Pancreas (tissue), 10 donors: ENCODE measurements around the gene RSPH1. TPM values are rescaled to one million over a fixed set of nuclear protein-coding genes. Genes with fewer than 3 reads are reported as not detected.

Experiments used
- ATAC-seq, 4 donors: fragments of 200-7000 bp; cut with Tn5 transposase; one replicate each; pipeline versions ENCODE4 v1.8.0 to v1.9.1; 2020; ENCODE audit warnings: mild to moderate bottlenecking in 4 of 4, moderate library complexity in 4 of 4
- DNase-seq, 6 donors: peaks; one replicate each; pipeline ENCODE4 v3.0.0-alpha.2; 2020
- FAIRE-seq: peaks from 2 replicates; lab custom pipeline; 2012; peaks lifted over from hg19 to GRCh38; lab: Jason Lieb, UNC
- H3K27ac ChIP-seq, 4 donors: fragments of 200-600 bp; sonication (generic); 1 replicate in 3 of 4; 2 replicates in 1 of 4; pipeline versions ENCODE4 v1.5.0 to v1.8.0; 2020
- H3K27me3 ChIP-seq, 4 donors: fragments of 200-600 bp; one replicate each; pipeline ENCODE4 v1.8.0; 2021
- H3K36me3 ChIP-seq, 3 donors: fragments of 200-600 bp; sonication (generic) in 1 of 3; one replicate each; pipeline versions ENCODE4 v1.5.0 to v1.8.0; 2020 to 2021
- H3K4me1 ChIP-seq, 3 donors: fragments of 200-600 bp; one replicate each; pipeline ENCODE4 v1.8.0; 2021
- H3K4me3 ChIP-seq, 4 donors: fragments of 200-600 bp; sonication (generic) in 2 of 4; one replicate each; pipeline versions ENCODE4 v1.5.0 to v1.8.0; 2020 to 2021
- H3K9me3 ChIP-seq, 4 donors: fragments of 200-600 bp; one replicate each; pipeline ENCODE4 v1.8.0; 2021
- WGBS, 2 donors: extraction: QIAGEN DNeasy Blood & Tissue Kit; methylation state at CpG; one replicate each; pipeline ENCODE4 v1.1.7; 2013; 5-methylcytosine and 5-hydroxymethylcytosine counted together
- intact Hi-C, 3 donors: fragments of 100-400 bp; cut with DNase I; formaldehyde crosslinking; loops; one replicate each; pipeline versions ENCODE4 v1.11.1 to v1.14.2; 2022
- polyA plus RNA-seq, 2 donors: library from polyadenylated mRNA; stranded (reverse); fragments of 200-250 nt; gene quantifications; one replicate each; pipeline ENCODE4 v1.2.3, GENCODE V29; 2013
- total RNA-seq, 6 donors: library from RNA; stranded (reverse); fragmentation: NEBNext Ultra II Directional in 4 of 6; extraction: Animal tissue kit (Norgen Biotek cat#: 25700) in 4 of 6; gene quantifications; one replicate each; pipeline versions ENCODE4 v1.2.1 to v1.2.4, GENCODE V29; 2021 to 2023
- TF ChIP-seq, protein P1 (sequence below), 4 donors: fragments of 200-600 bp; sonication (generic) in 3 of 4; IDR thresholded peaks; one replicate each; pipeline versions ENCODE4 v1.5.0 to v1.8.0; 2021; ENCODE audit warnings: antibody characterized with exemption in 4 of 4
- donor health status: healthy with polysubstance abuse.
- donor health status: DM: no; HTN: no; CAD: no; lungs with moderate emphysema.
- donor health status: DM: no; HTN: no; CAD: no.
- donor health status: control.
- donor health status: control.
- donor health status: Bipolar disorder and iron deficiency.
- donor health status: DM: yes; HTN: yes; CAD: no.
- donor health status: DM: no; HTN: no; CAD: no.
- donor health status: DM: no; HTN: no; CAD: no.
- donor health status: DM: yes; HTN: yes; CAD: no.

RSPH1 gene
- total and polyA plus RNA-seq, 8 donors = 0.94 to 5.0 (median 2.1) TPM

DNA sequence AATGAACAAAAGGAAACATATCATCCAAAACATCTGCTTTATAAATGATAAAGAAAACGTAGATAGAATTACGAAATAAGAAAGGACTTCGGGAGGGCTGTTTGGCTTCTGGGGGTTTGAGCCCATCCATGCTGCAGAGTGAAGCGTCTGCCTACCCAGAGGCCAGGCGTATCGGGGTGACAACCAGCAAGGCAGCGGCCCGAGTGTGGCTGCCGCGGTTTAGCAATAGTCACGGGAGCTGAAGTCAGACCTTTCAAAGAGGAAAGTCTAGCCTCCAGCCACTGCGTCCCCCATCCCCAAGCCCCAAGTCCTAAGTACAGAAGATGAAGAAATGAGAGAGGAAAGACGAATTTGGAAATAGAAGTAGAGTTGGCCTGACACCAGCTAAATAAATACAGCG is 26.2 kb upstream of the RSPH1 start:
- 90 to 92% methylated on average over 14 of the region's 14 CpGs for WGBS, 2 donors
- no peaks in the 10 kb centered on the region for H3K9me3 ChIP-seq
- peaks cover 0 to 18% (median 10%) of the 10 kb centered on the region in 3 donors for H3K4me1 ChIP-seq
- TF ChIP-seq, protein P1, sequence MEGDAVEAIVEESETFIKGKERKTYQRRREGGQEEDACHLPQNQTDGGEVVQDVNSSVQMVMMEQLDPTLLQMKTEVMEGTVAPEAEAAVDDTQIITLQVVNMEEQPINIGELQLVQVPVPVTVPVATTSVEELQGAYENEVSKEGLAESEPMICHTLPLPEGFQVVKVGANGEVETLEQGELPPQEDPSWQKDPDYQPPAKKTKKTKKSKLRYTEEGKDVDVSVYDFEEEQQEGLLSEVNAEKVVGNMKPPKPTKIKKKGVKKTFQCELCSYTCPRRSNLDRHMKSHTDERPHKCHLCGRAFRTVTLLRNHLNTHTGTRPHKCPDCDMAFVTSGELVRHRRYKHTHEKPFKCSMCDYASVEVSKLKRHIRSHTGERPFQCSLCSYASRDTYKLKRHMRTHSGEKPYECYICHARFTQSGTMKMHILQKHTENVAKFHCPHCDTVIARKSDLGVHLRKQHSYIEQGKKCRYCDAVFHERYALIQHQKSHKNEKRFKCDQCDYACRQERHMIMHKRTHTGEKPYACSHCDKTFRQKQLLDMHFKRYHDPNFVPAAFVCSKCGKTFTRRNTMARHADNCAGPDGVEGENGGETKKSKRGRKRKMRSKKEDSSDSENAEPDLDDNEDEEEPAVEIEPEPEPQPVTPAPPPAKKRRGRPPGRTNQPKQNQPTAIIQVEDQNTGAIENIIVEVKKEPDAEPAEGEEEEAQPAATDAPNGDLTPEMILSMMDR (IDR thresholded peaks at IDR 0.05) = no peak
- H3K36me3 ChIP-seq = peaks cover 0 to 8% (median 0%) of the 10 kb centered on the region in 3 donors
- FAIRE-seq (no peak), DNase-seq (no peak), ATAC-seq (no peak)
- H3K27ac ChIP-seq = no peak overlapping the region
- no peaks in the 10 kb centered on the region for H3K27me3 ChIP-seq
- intact Hi-C loops = no loop called here
- no peak overlapping the region for H3K4me3 ChIP-seq

DNA sequence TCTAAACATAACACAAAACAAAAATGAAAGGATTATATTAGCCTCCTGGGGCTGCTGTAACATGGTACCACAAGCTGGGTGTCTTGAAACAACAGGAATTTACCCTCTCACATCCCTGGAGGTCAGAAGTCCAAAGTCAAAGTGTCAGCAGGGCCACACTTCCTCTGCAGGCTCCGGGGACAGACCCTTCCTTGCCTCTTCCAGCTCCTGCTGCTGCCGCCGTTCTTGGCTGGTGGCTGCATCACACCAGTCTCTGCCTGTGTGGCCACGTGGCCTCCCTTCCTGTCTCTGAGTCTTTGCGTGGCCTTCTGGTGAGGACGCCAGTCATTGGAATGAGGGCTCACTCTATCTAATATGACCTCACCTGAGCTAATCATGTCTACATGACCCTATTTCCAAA is 25.8 kb upstream of the RSPH1 start:
- DNase-seq (no peak), ATAC-seq (no peak), FAIRE-seq (no peak)
- Histone ChIP-seq H3K4me1 (peaks cover 0 to 18% (median 10%) of the 10 kb centered on the region in 3 donors), H3K9me3 (no peaks in the 10 kb centered on the region), H3K27me3 (no peaks in the 10 kb centered on the region), H3K4me3 (no peak overlapping the region), H3K27ac (no peak overlapping the region), H3K36me3 (peaks cover 0 to 8% (median 0%) of the 10 kb centered on the region in 3 donors)
- 79 to 92% methylated on average over 6 of the region's 6 CpGs for WGBS, 2 donors
- intact Hi-C loops = no loop called here
- TF ChIP-seq, protein P1 (IDR thresholded peaks at IDR 0.05) = no peak

DNA sequence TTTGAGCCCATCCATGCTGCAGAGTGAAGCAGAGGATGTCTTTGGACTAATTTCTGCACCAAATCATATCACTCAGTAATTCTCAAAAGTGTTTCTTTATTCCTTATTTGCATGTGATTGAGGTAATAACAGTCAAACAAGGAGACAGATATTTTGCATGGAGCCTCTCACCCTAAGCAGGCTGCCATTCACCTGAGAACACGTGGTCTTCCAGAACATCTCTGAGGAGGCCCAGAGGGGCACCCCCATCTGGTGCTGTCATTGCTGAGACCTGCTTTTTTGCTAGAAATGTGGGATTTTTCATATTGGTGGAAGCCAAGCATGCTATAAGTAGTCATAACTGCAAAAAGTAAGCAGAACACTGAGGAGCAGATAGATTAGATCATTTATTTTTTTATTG is 25.4 kb upstream of the RSPH1 start:
- peaks cover 0 to 8% (median 0%) of the 10 kb centered on the region in 3 donors for H3K36me3 ChIP-seq
- DNase-seq = no peak
- no peak for FAIRE-seq
- intact Hi-C loops = no loop called here
- no peak overlapping the region for H3K4me3 ChIP-seq
- ATAC-seq = no peak
- no peaks in the 10 kb centered on the region for H3K27me3 ChIP-seq
- no peaks in the 10 kb centered on the region for H3K9me3 ChIP-seq
- TF ChIP-seq, protein P1 (IDR thresholded peaks at IDR 0.05) = no peak
- WGBS, 2 donors = 80% methylated on average over 1 of the region's 1 CpG
- no peak overlapping the region for H3K27ac ChIP-seq
- H3K4me1 ChIP-seq = peaks cover 0 to 14% (median 10%) of the 10 kb centered on the region in 3 donors

DNA sequence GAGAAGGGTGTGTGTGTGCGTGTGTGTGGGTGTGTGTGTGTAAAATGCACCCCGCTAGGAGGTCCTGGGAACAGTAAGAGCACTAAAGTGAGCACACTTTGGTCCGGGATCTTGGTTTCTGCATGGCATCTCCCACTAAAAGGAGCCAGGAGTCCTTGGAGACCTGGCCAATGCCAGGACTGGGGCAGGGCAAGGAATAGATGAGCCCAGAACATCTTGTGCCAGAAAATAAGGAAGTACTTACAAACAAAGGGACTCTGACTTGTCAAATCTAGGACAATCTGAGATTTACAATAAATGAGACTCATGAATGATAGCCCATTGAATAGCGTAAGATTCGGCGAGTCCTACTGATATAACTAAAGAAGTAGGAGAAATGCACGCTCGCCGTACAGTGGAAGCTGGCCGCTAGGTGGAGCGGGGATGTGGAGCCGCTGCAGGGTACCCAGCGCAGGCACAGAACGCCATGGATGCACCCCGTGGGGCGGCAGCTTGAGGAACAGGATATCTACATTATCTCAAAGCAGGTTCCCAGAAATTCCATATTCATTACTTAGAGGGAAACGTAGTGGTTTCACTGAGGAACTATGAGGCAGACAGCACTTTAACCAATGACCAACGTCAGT is 24.7 kb upstream of the RSPH1 start:
- H3K9me3 ChIP-seq = no peaks in the 10 kb centered on the region
- H3K27me3 ChIP-seq = no peaks in the 10 kb centered on the region
- H3K4me1 ChIP-seq = peaks cover 0 to 13% (median 7%) of the 10 kb centered on the region in 3 donors
- no peak overlapping the region for H3K27ac ChIP-seq
- FAIRE-seq (no peak), ATAC-seq (no peak), DNase-seq (no peak)
- no peak overlapping the region for H3K4me3 ChIP-seq
- WGBS, 2 donors = 89 to 94% methylated on average over 18 of the region's 18 CpGs
- intact Hi-C loops = no loop called here
- TF ChIP-seq, protein P1 (IDR thresholded peaks at IDR 0.05) = no peak
- H3K36me3 ChIP-seq = peaks cover 0 to 8% (median 0%) of the 10 kb centered on the region in 3 donors

DNA sequence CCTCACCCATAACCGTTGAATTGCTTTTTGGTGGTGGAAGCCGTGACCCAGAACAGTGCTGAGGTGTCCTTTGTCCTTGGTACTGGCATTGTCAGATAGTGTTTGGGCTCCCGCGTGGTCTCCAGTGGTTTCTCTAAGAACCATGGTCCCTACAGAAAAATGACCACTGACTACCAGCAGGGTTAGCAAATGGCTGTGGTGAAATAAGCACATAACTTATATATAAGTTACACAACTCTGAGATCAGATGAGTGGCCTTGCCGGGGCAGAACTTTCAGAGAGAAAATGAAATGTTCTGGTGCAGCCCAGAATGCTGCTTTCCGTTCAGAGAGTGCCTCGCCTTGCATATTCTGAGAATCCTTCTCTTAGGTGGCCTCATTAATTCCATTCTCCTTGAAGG is 22.6 kb upstream of the RSPH1 start:
- intact Hi-C loops = no loop called here
- Histone ChIP-seq H3K9me3 (no peaks in the 10 kb centered on the region), H3K4me3 (no peak overlapping the region), H3K4me1 (peaks cover 0 to 15% (median 0%) of the 10 kb centered on the region in 3 donors), H3K36me3 (peaks cover 0 to 8% (median 0%) of the 10 kb centered on the region in 3 donors), H3K27me3 (no peaks in the 10 kb centered on the region), H3K27ac (no peak overlapping the region)
- ATAC-seq (no peak), DNase-seq (no peak), FAIRE-seq (no peak)
- TF ChIP-seq, protein P1 (IDR thresholded peaks at IDR 0.05) = no peak
- WGBS, 2 donors = 87 to 92% methylated on average over 7 of the region's 7 CpGs
